Neural crest cell (in vitro differentiated cells): ENCODE data around the gene TFAP2D. TPM values are rescaled to one million over a fixed set of nuclear protein-coding genes. Genes with fewer than 3 reads are reported as not detected.

Source experiments
- DNase-seq: peaks from one replicate; pipeline ENCODE4 v3.0.0; 2021; ENCODE audit warnings: low read depth, mixed read lengths, low spot score
- H3K27ac Mint-ChIP-seq: one replicate; pipeline ENCODE4 v1.8.0; 2021; ENCODE audit warnings: mild to moderate bottlenecking, mixed read lengths; ENCODE audit not compliant: unreplicated experiment
- H3K27me3 Mint-ChIP-seq: 2 replicates; pipeline ENCODE4 v1.8.0; 2021; ENCODE audit warnings: low read depth, mild to moderate bottlenecking, mixed read lengths
- H3K36me3 Mint-ChIP-seq: 2 replicates; pipeline ENCODE4 v1.8.0; 2021; ENCODE audit warnings: low read depth, mild to moderate bottlenecking, mixed read lengths
- H3K4me1 Mint-ChIP-seq: 2 replicates; pipeline ENCODE4 v1.8.0; 2021; ENCODE audit warnings: mixed read lengths
- H3K4me3 Mint-ChIP-seq: one replicate; pipeline ENCODE4 v1.8.0; 2021; ENCODE audit warnings: mild to moderate bottlenecking, mixed read lengths
- H3K9me3 Mint-ChIP-seq: 2 replicates; pipeline ENCODE4 v1.8.0; 2021; ENCODE audit warnings: mixed read lengths
- CTCF ChIP-seq: fragments of 200-600 bp; sonication (generic); conservative IDR thresholded peaks from 2 replicates; pipeline ENCODE4 v1.5.0; 2021; ENCODE audit warnings: antibody characterized with exemption, mild to moderate bottlenecking
- total RNA-seq: library from RNA; stranded (reverse); gene quantifications from 2 replicates; pipeline ENCODE4 v1.2.1, GENCODE V29; 2021

Gene TFAP2D
- total RNA-seq, 1 donor from 2014 or later, result not detected

GRCh38 chr6:50791900-50792508 lies 78.7 kb downstream of the TFAP2D start:
- peak; percentile 89 for TF ChIP-seq CTCF
- Mint-ChIP-seq H3K9me3 (no peaks in the 10 kb centered on the region), H3K27me3 (peaks cover 17% of the 10 kb centered on the region), H3K4me3 (no peak overlapping the region), H3K27ac (no peak overlapping the region), H3K36me3 (no peaks in the 10 kb centered on the region), H3K4me1 (no peaks in the 10 kb centered on the region)
- peak; percentile 18 for DNase-seq

GRCh38 chr6:50792771-50793170 lies 79.4 kb downstream of the TFAP2D start:
- TF ChIP-seq CTCF, result no peak
- H3K4me3 Mint-ChIP-seq, result no peak overlapping the region
- no peaks in the 10 kb centered on the region for H3K4me1 Mint-ChIP-seq
- DNase-seq, result no peak
- no peak overlapping the region for H3K27ac Mint-ChIP-seq
- no peaks in the 10 kb centered on the region for H3K36me3 Mint-ChIP-seq
- H3K27me3 Mint-ChIP-seq, result peaks cover 17% of the 10 kb centered on the region
- no peaks in the 10 kb centered on the region for H3K9me3 Mint-ChIP-seq

- H3K9me3 Mint-ChIP-seq, result no peaks in the 10 kb centered on the region
- H3K4me3 Mint-ChIP-seq, result no peak overlapping the region
- DNase-seq, result no peak
- no peak overlapping the region for H3K27ac Mint-ChIP-seq
- no peaks in the 10 kb centered on the region for H3K4me1 Mint-ChIP-seq
- no peaks in the 10 kb centered on the region for H3K36me3 Mint-ChIP-seq
- no peak for TF ChIP-seq CTCF
- H3K27me3 Mint-ChIP-seq, result peaks cover 20% of the 10 kb centered on the region
Measured at GRCh38 chr6:50795574-50795973, 82.2 kb downstream of the TFAP2D start.

GRCh38 chr6:50804283-50804682 lies 91.0 kb downstream of the TFAP2D start:
- Mint-ChIP-seq H3K9me3 (no peaks in the 10 kb centered on the region), H3K4me1 (peaks cover 17% of the 10 kb centered on the region), H3K36me3 (no peaks in the 10 kb centered on the region)

GRCh38 chr6:50807035-50807434 lies 93.7 kb downstream of the TFAP2D start:
- no peak for TF ChIP-seq CTCF
- H3K4me3 Mint-ChIP-seq, result no peak overlapping the region
- peaks cover 5% of the 10 kb centered on the region for H3K27me3 Mint-ChIP-seq
- H3K27ac Mint-ChIP-seq, result no peak overlapping the region
- no peaks in the 10 kb centered on the region for H3K9me3 Mint-ChIP-seq
- H3K4me1 Mint-ChIP-seq, result peaks cover 17% of the 10 kb centered on the region
- no peaks in the 10 kb centered on the region for H3K36me3 Mint-ChIP-seq
- DNase-seq, result no peak

More at GRCh38 chr6:50804283-50804682, 91.0 kb downstream of the TFAP2D start:
- DNase-seq, result no peak
- peaks cover 3% of the 10 kb centered on the region for H3K27me3 Mint-ChIP-seq
- no peak overlapping the region for H3K27ac Mint-ChIP-seq
- H3K4me3 Mint-ChIP-seq, result no peak overlapping the region
- TF ChIP-seq CTCF, result no peak
